K562 (cell line): ENCODE data around the gene NF1. TPM values are rescaled to one million over a fixed set of nuclear protein-coding genes. Genes with fewer than 3 reads are reported as not detected.

Experiments
- EWSR1 ChIP-seq: fragments of 450-650 bp; IDR thresholded peaks from 2 replicates; pipeline ENCODE4 v1.6.1; 2018; ENCODE audit warnings: borderline replicate concordance, mild to moderate bottlenecking, low read depth, moderate library complexity; ENCODE audit not compliant: partially characterized antibody
- HMGXB4 ChIP-seq: sonication (generic); formaldehyde crosslinking; IDR thresholded peaks from 2 replicates; pipeline ENCODE4 v1.8.1; 2023; ENCODE audit warnings: mild to moderate bottlenecking, missing genetic modification reagents
- JUN ChIP-seq, 2 experiments: sonication (generic) in 1 of 2; formaldehyde crosslinking in 1 of 2; IDR thresholded peaks; 2 replicates each; pipeline versions ENCODE4 v1.6.1 to v1.8.0; 2012 to 2022; ENCODE audit warnings: borderline replicate concordance in 2 of 2, mild to moderate bottlenecking in 2 of 2, improper control_type of control experiment in 1 of 2, low read depth in 1 of 2, low read length in 1 of 2, missing genetic modification reagents in 1 of 2
- KLF16 ChIP-seq: IDR thresholded peaks from 2 replicates; pipeline ENCODE4 v1.6.1; 2016; ENCODE audit warnings: antibody characterized with exemption
- MCM3 ChIP-seq: fragments of 450-650 bp; IDR thresholded peaks from 2 replicates; pipeline ENCODE4 v1.6.1; 2016
- NCOA6 ChIP-seq: fragments of 450-650 bp; IDR thresholded peaks from 2 replicates; pipeline ENCODE4 v1.6.1; 2017; ENCODE audit warnings: mild to moderate bottlenecking
- NR3C1 ChIP-seq: sonication (generic); formaldehyde crosslinking; IDR thresholded peaks from 2 replicates; pipeline ENCODE4 v1.8.1; 2022; ENCODE audit warnings: missing genetic modification reagents
- RHOXF2B ChIP-seq: fragments of 250-450 bp; sonication (Bioruptor Pico); conservative IDR thresholded peaks from 2 replicates; pipeline ENCODE4 v1.5.1; 2021
- TFAM ChIP-seq: fragments of 250-450 bp; sonication (Bioruptor Pico); conservative IDR thresholded peaks from 2 replicates; pipeline ENCODE4 v1.5.0; 2021; ENCODE audit warnings: mild to moderate bottlenecking, moderate library complexity
- ZNF311 ChIP-seq: fragments of 250-450 bp; sonication (Bioruptor Pico); IDR thresholded peaks from 2 replicates; pipeline ENCODE4 v1.4.0; 2020; ENCODE audit warnings: mild to moderate bottlenecking, moderate library complexity
- ZNF655 ChIP-seq: fragments of 250-450 bp; sonication (Bioruptor Pico); IDR thresholded peaks from 2 replicates; pipeline ENCODE4 v1.5.0; 2021
- polyA plus RNA-seq, 8 experiments: library from polyadenylated mRNA; depleted of rRNA in 4 of 8; stranded (reverse) in 5 of 8; unstranded in 3 of 8; fragments of >200 nt; fragmentation: Nextera tagmentation in 2 of 8; fragmentation: Illumina TruSeq in 1 of 8; extraction: Ambion mirVana in 2 of 8; extraction: Trizol in 1 of 8; gene quantifications; 2 replicates each; pipeline versions ENCODE4 v1.2.1 to v1.2.3, GENCODE V29; 2011 to 2014; ENCODE audit warnings: inconsistent platforms in 1 of 8, missing spikeins in 1 of 8
- total RNA-seq, 7 experiments: library from RNA; depleted of rRNA in 6 of 7; stranded (reverse); fragments of >200 nt in 6 of 7; fragmentation: Illumina TruSeq in 2 of 7; extraction: Trizol in 2 of 7; gene quantifications; 2 replicates each; pipeline versions ENCODE4 v1.2.1 to v1.2.3, GENCODE V29; 2011 to 2021; ENCODE audit warnings: low replicate concordance in 1 of 7
- TF ChIP-seq, protein P1 (sequence below), 2 experiments: fragments of 200-800 bp in 1 of 2; sonication (Bioruptor generic) in 1 of 2; sonication (generic) in 1 of 2; formaldehyde crosslinking in 1 of 2; IDR thresholded peaks in 1 of 2; conservative IDR thresholded peaks in 1 of 2; 2 replicates each; pipeline versions ENCODE4 v1.5.0 to v1.6.1; 2016 to 2020; ENCODE audit warnings: missing compliant biosample characterization in 1 of 2, missing genetic modification characterization in 1 of 2, missing genetic modification reagents in 1 of 2
- TF ChIP-seq, protein P2 (sequence below): sonication (generic); formaldehyde crosslinking; IDR thresholded peaks from 2 replicates; pipeline ENCODE4 v1.4.0; 2020; ENCODE audit warnings: mild to moderate bottlenecking, missing genetic modification reagents
- TF ChIP-seq, protein P3 (sequence below), 2 experiments: fragments of 450-650 bp in 1 of 2; IDR thresholded peaks; 2 replicates each; pipeline ENCODE4 v1.6.1; 2011 to 2017; ENCODE audit warnings: low read depth in 2 of 2, antibody characterized with exemption in 1 of 2, borderline replicate concordance in 1 of 2, low read length in 1 of 2, mild to moderate bottlenecking in 1 of 2, mixed read lengths in 1 of 2; ENCODE audit not compliant: control insufficient read depth in 1 of 2

Gene NF1
- total and polyA plus RNA-seq, 9 of the 15 experiments (the other 6 are each of a cell fraction or from before 2014, with no cell fraction given), result 3.4 to 41.9 (median 24.3) TPM

GRCh38 chr17:31308372-31309334, 213.9 kb downstream of the NF1 start (continued):
- TF ChIP-seq, protein P1, sequence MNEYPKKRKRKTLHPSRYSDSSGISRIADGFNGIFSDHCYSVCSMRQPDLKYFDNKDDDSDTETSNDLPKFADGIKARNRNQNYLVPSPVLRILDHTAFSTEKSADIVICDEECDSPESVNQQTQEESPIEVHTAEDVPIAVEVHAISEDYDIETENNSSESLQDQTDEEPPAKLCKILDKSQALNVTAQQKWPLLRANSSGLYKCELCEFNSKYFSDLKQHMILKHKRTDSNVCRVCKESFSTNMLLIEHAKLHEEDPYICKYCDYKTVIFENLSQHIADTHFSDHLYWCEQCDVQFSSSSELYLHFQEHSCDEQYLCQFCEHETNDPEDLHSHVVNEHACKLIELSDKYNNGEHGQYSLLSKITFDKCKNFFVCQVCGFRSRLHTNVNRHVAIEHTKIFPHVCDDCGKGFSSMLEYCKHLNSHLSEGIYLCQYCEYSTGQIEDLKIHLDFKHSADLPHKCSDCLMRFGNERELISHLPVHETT (CRISPR knock-in tag; conservative IDR thresholded peaks at IDR 0.05 in 1 of 2, IDR thresholded peaks at IDR 0.05 in 1 of 2), result no peak
- no peak for TF ChIP-seq HMGXB4 (CRISPR knock-in tag)
- no peak for TF ChIP-seq EWSR1
- no peak for TF ChIP-seq NCOA6
- no peak for TF ChIP-seq NR3C1
- no peak for TF ChIP-seq RHOXF2B (CRISPR knock-in tag)
- no peak for TF ChIP-seq ZNF655 (CRISPR knock-in tag)
- TF ChIP-seq ZNF311 (CRISPR knock-in tag), result no peak
- peak; percentile 54; the same call in 1 of the 2 replicates for TF ChIP-seq KLF16
- no peak for TF ChIP-seq TFAM
- TF ChIP-seq JUN (IDR thresholded peaks at IDR 0.05; ENCODE audit: borderline replicate concordance, low read depth, low read length), result no peak
- TF ChIP-seq JUN (CRISPR knock-in tag; IDR thresholded peaks at IDR 0.05; ENCODE audit: borderline replicate concordance), result no peak
- TF ChIP-seq, protein P2, sequence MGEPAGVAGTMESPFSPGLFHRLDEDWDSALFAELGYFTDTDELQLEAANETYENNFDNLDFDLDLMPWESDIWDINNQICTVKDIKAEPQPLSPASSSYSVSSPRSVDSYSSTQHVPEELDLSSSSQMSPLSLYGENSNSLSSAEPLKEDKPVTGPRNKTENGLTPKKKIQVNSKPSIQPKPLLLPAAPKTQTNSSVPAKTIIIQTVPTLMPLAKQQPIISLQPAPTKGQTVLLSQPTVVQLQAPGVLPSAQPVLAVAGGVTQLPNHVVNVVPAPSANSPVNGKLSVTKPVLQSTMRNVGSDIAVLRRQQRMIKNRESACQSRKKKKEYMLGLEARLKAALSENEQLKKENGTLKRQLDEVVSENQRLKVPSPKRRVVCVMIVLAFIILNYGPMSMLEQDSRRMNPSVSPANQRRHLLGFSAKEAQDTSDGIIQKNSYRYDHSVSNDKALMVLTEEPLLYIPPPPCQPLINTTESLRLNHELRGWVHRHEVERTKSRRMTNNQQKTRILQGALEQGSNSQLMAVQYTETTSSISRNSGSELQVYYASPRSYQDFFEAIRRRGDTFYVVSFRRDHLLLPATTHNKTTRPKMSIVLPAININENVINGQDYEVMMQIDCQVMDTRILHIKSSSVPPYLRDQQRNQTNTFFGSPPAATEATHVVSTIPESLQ (CRISPR knock-in tag), result no peak
- no peak for TF ChIP-seq MCM3
- TF ChIP-seq, protein P3, sequence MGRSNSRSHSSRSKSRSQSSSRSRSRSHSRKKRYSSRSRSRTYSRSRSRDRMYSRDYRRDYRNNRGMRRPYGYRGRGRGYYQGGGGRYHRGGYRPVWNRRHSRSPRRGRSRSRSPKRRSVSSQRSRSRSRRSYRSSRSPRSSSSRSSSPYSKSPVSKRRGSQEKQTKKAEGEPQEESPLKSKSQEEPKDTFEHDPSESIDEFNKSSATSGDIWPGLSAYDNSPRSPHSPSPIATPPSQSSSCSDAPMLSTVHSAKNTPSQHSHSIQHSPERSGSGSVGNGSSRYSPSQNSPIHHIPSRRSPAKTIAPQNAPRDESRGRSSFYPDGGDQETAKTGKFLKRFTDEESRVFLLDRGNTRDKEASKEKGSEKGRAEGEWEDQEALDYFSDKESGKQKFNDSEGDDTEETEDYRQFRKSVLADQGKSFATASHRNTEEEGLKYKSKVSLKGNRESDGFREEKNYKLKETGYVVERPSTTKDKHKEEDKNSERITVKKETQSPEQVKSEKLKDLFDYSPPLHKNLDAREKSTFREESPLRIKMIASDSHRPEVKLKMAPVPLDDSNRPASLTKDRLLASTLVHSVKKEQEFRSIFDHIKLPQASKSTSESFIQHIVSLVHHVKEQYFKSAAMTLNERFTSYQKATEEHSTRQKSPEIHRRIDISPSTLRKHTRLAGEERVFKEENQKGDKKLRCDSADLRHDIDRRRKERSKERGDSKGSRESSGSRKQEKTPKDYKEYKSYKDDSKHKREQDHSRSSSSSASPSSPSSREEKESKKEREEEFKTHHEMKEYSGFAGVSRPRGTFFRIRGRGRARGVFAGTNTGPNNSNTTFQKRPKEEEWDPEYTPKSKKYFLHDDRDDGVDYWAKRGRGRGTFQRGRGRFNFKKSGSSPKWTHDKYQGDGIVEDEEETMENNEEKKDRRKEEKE (IDR thresholded peaks at IDR 0.05; ENCODE audit: borderline replicate concordance in 1 of 2, control insufficient read depth in 1 of 2, low read depth in 2 of 2, low read length in 1 of 2), result no peak
